K562 (cell line): ENCODE results near the gene SRGAP3. TPM values are rescaled to one million over a fixed set of nuclear protein-coding genes. Genes with fewer than 3 reads are reported as not detected.

Experiments
- ATAC-seq: fragments of 200-7000 bp; cut with Tn5 transposase; 3 replicates; pipeline ENCODE4 v1.9.1; 2020; ENCODE audit warnings: moderate library complexity
- BruUV-seq: library from RNA; stranded (reverse); fragments of 400-500 nt; replicated peaks from 2 replicates; lab custom pipeline; 2021; lab: Mats Ljungman, UMichigan
- CTCF ChIA-PET: fragments of 300-600 bp; formaldehyde crosslinking; extraction: SDS; loops from one replicate; lab custom pipeline; 2021; ENCODE audit warnings: low intra/inter-chr PET ratio; lab: Yijun Ruan, JAX
- POLR2A ChIA-PET: fragments of 300-600, 350-650 bp; sonication (Branson Sonifier 250); formaldehyde crosslinking; extraction: SDS; loops from one replicate; lab custom pipeline; 2021; ENCODE audit warnings: antibody characterized with exemption, inconsistent platforms; lab: Yijun Ruan, JAX
- DNase-seq, 4 experiments: peaks; one replicate each; pipeline versions ENCODE4 v3.0.0 to v3.0.0-alpha.2; 2011 to 2018; ENCODE audit warnings: low spot score in 3 of 4, mixed read lengths in 3 of 4; ENCODE audit errors: extremely low read depth in 1 of 4
- FAIRE-seq: peaks from 2 replicates; lab custom pipeline; 2011; peaks lifted over from hg19 to GRCh38; lab: Jason Lieb, UNC
- H2AFZ ChIP-seq: 2 replicates; pipeline ENCODE4 v1.6.0; 2011; ENCODE audit warnings: low read depth, low read length, control low read depth, inconsistent platforms
- H3K27ac ChIP-seq: fragments of 200-600 bp; 3 replicates; pipeline ENCODE4 v1.8.0; 2011; ENCODE audit warnings: low read depth, mild to moderate bottlenecking, control low read depth, inconsistent platforms, low read length, moderate library complexity, mixed read lengths; ENCODE audit errors: extremely low read depth
- H3K27me3 ChIP-seq, 2 experiments: fragments of 300-600 bp in 1 of 2; 2 replicates in 1 of 2; 3 replicates in 1 of 2; pipeline versions ENCODE4 v1.6.0 to v1.8.0; 2011; ENCODE audit warnings: inconsistent platforms in 2 of 2, low read length in 2 of 2, mild to moderate bottlenecking in 1 of 2, mixed read lengths in 1 of 2, moderate library complexity in 1 of 2; ENCODE audit not compliant: control insufficient read depth in 2 of 2, insufficient read depth in 2 of 2
- H3K36me3 ChIP-seq: fragments of 300-600 bp; 3 replicates; pipeline ENCODE4 v1.8.0; 2011; ENCODE audit warnings: mild to moderate bottlenecking, low read length, inconsistent platforms; ENCODE audit not compliant: control insufficient read depth, insufficient read depth
- H3K4me1 ChIP-seq, 2 experiments: fragments of 200-600 bp in 1 of 2; replicated peaks in 1 of 2; 2 replicates in 1 of 2; 3 replicates in 1 of 2; pipeline versions ENCODE4 v1.5.1 to v1.8.0; 2011; ENCODE audit warnings: inconsistent platforms in 2 of 2, low read length in 2 of 2, mild to moderate bottlenecking in 1 of 2, mixed read lengths in 1 of 2, moderate library complexity in 1 of 2; ENCODE audit not compliant: control insufficient read depth in 2 of 2, insufficient read depth in 2 of 2
- H3K4me2 ChIP-seq: 2 replicates; pipeline ENCODE4 v1.6.1; 2011; ENCODE audit warnings: low read length, control low read depth, inconsistent platforms, mixed read lengths; ENCODE audit not compliant: insufficient read depth
- H3K4me3 ChIP-seq: fragments of 200-600 bp; sonication (generic), shearing (Covaris generic); 2 replicates; pipeline ENCODE4 v1.5.1; 2016; ENCODE audit warnings: control low read depth, inconsistent platforms
- H3K79me2 ChIP-seq: fragments of 200-600 bp; 3 replicates; pipeline ENCODE4 v1.8.0; 2011; ENCODE audit warnings: low read length, inconsistent platforms; ENCODE audit not compliant: control insufficient read depth, insufficient read depth
- H3K9ac ChIP-seq, 2 experiments: 2 replicates each; pipeline versions ENCODE4 v1.6.0 to v1.6.1; 2011; ENCODE audit warnings: low read depth in 2 of 2, low read length in 2 of 2, control low read depth in 1 of 2, inconsistent platforms in 1 of 2, mild to moderate bottlenecking in 1 of 2, mixed read lengths in 1 of 2; ENCODE audit not compliant: insufficient read depth in 1 of 2
- H3K9me1 ChIP-seq: one replicate; pipeline ENCODE4 v1.6.0; 2011; ENCODE audit warnings: inconsistent platforms, mild to moderate bottlenecking, low read length, moderate library complexity; ENCODE audit not compliant: control insufficient read depth, insufficient read depth
- H3K9me3 ChIP-seq: replicated peaks from 2 replicates; pipeline ENCODE4 v1.5.1; 2011; ENCODE audit warnings: low read depth, low read length, inconsistent platforms; ENCODE audit not compliant: control insufficient read depth, insufficient read depth
- H4K20me1 ChIP-seq: replicated peaks from 2 replicates; pipeline ENCODE4 v1.6.1; 2011; ENCODE audit warnings: low read length, inconsistent platforms, mixed read lengths; ENCODE audit not compliant: control insufficient read depth, insufficient read depth
- CCAR2 ChIP-seq: fragments of 200-400 bp; formaldehyde crosslinking; IDR thresholded peaks from 2 replicates; pipeline ENCODE4 v1.6.1; 2017; ENCODE audit warnings: mild to moderate bottlenecking, low read depth, low read length
- CHD2 ChIP-seq: IDR thresholded peaks from 2 replicates; pipeline ENCODE4 v1.6.1; 2011; ENCODE audit warnings: low read depth, low read length
- EGR1 ChIP-seq: fragments of 450-650 bp; conservative IDR thresholded peaks from 2 replicates; pipeline ENCODE4 v1.6.1; 2017; ENCODE audit warnings: mild to moderate bottlenecking
- HEY1 ChIP-seq: fragments of 250-450 bp; sonication (Bioruptor Pico); IDR thresholded peaks from 2 replicates; pipeline ENCODE4 v1.5.0; 2020; ENCODE audit warnings: mild to moderate bottlenecking, moderate library complexity, borderline replicate concordance
- KDM5B ChIP-seq: fragments of 200-600 bp; sonication (generic); IDR thresholded peaks from 2 replicates; pipeline ENCODE4 v1.6.1; 2012; ENCODE audit warnings: low read depth, mild to moderate bottlenecking, moderate library complexity, low read length, control low read depth, inconsistent platforms; ENCODE audit not compliant: insufficient replicate concordance
- MCM7 ChIP-seq, 2 experiments: fragments of 450-650 bp; IDR thresholded peaks; 2 replicates each; pipeline ENCODE4 v1.6.1; 2016 to 2018
- MED1 ChIP-seq: sonication (generic); formaldehyde crosslinking; IDR thresholded peaks from 2 replicates; pipeline ENCODE4 v1.8.1; 2023; ENCODE audit warnings: missing genetic modification reagents, borderline replicate concordance
- MTA2 ChIP-seq: fragments of 450-650 bp; IDR thresholded peaks from 2 replicates; pipeline ENCODE4 v1.6.1; 2016; ENCODE audit warnings: low read depth
- SRSF9 ChIP-seq: fragments of 200-400 bp; formaldehyde crosslinking; IDR thresholded peaks from 2 replicates; pipeline ENCODE4 v1.6.1; 2017; ENCODE audit warnings: low read depth, low read length, borderline replicate concordance
- ZEB2 ChIP-seq: fragments of 450-650 bp; IDR thresholded peaks from 2 replicates; pipeline ENCODE4 v1.6.1; 2016
- ZNF695 ChIP-seq: fragments of 450-650 bp; formaldehyde crosslinking; IDR thresholded peaks from 2 replicates; pipeline ENCODE4 v1.4.0; 2020; ENCODE audit warnings: mild to moderate bottlenecking, moderate library complexity
- ZNF699 ChIP-seq: fragments of 250-450 bp; sonication (Bioruptor Pico); IDR thresholded peaks from 2 replicates; pipeline ENCODE4 v1.8.0; 2021; ENCODE audit warnings: mild to moderate bottlenecking, moderate library complexity; ENCODE audit not compliant: insufficient replicate concordance
- WGBS: fragments of 100-300 bp; shearing (Covaris generic); methylation state at CpG from one replicate; pipeline ENCODE4 v1.1.6; 2016; ENCODE audit warnings: low coverage, mixed read lengths; ENCODE audit not compliant: insufficient coverage; ENCODE audit errors: missing lambda C conversion rate; 5-methylcytosine and 5-hydroxymethylcytosine counted together
- in situ Hi-C: fragments of 300-500 bp; cut with MboI; formaldehyde crosslinking; loops from 4 replicates; pipeline ENCODE4 v1.15.0; 2018; ENCODE audit warnings: inconsistent platforms, mixed read lengths
- intact Hi-C: fragments of 100-400 bp; cut with micrococcal nuclease; formaldehyde crosslinking; loops from 2 replicates; pipeline ENCODE4 v1.14.2; 2022
- polyA plus RNA-seq, 8 experiments: library from polyadenylated mRNA; depleted of rRNA in 4 of 8; stranded (reverse) in 5 of 8; unstranded in 3 of 8; fragments of >200 nt; fragmentation: Nextera tagmentation in 2 of 8; fragmentation: Illumina TruSeq in 1 of 8; extraction: Ambion mirVana in 2 of 8; extraction: Trizol in 1 of 8; gene quantifications; 2 replicates each; pipeline versions ENCODE4 v1.2.1 to v1.2.3, GENCODE V29; 2011 to 2014; ENCODE audit warnings: inconsistent platforms in 1 of 8, missing spikeins in 1 of 8
- total RNA-seq, 7 experiments: library from RNA; depleted of rRNA in 6 of 7; stranded (reverse); fragments of >200 nt in 6 of 7; fragmentation: Illumina TruSeq in 2 of 7; extraction: Trizol in 2 of 7; gene quantifications; 2 replicates each; pipeline versions ENCODE4 v1.2.1 to v1.2.3, GENCODE V29; 2011 to 2021; ENCODE audit warnings: low replicate concordance in 1 of 7
- TF ChIP-seq, protein P1 (sequence below): fragments of 250-450 bp; sonication (Bioruptor Pico); IDR thresholded peaks from 2 replicates; pipeline ENCODE4 v1.8.0; 2022; ENCODE audit warnings: moderate library complexity, mild to moderate bottlenecking, inconsistent platforms
- TF ChIP-seq, protein P2 (sequence below): fragments of 250-450 bp; sonication (Bioruptor Pico); IDR thresholded peaks from 2 replicates; pipeline ENCODE4 v1.5.0; 2020; ENCODE audit warnings: mild to moderate bottlenecking, borderline replicate concordance
- TF ChIP-seq, protein P3 (sequence below): IDR thresholded peaks from 2 replicates; pipeline ENCODE4 v1.6.1; 2014; ENCODE audit warnings: antibody characterized with exemption

Gene SRGAP3
- total and polyA plus RNA-seq, 9 of the 15 experiments (the other 6 are each of a cell fraction or from before 2014, with no cell fraction given) = 0.11 to 0.85 (median 0.35) TPM; not detected in 2

DNA sequence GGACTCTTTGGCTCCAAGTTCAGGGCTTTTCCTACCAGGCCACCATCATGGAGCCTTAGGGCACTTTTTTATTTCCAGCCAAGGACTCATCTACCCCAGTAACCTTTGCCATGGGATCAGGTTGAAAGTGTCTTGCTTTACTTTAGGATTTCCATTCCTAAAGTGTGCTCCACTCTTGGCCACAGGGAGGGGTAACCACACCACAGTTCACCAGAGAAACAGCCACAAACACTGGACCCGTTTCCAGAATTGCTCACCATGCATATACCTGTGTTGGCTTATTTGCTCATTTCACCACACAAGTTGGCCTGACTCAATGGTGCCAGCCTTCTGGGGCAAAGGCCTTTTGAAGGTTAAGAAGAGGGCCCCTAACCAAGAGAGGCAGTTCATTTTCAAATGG lies 215.6 kb downstream of the SRGAP3 start (continued):
- TF ChIP-seq, protein P1, sequence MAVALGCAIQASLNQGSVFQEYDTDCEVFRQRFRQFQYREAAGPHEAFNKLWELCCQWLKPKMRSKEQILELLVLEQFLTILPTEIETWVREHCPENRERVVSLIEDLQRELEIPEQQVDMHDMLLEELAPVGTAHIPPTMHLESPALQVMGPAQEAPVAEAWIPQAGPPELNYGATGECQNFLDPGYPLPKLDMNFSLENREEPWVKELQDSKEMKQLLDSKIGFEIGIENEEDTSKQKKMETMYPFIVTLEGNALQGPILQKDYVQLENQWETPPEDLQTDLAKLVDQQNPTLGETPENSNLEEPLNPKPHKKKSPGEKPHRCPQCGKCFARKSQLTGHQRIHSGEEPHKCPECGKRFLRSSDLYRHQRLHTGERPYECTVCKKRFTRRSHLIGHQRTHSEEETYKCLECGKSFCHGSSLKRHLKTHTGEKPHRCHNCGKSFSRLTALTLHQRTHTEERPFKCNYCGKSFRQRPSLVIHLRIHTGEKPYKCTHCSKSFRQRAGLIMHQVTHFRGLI (CRISPR knock-in tag) = no peak
- TF ChIP-seq SRSF9 (no peak), CCAR2 (no peak), MCM7 (IDR thresholded peaks at IDR 0.05) (no peak)

DNA sequence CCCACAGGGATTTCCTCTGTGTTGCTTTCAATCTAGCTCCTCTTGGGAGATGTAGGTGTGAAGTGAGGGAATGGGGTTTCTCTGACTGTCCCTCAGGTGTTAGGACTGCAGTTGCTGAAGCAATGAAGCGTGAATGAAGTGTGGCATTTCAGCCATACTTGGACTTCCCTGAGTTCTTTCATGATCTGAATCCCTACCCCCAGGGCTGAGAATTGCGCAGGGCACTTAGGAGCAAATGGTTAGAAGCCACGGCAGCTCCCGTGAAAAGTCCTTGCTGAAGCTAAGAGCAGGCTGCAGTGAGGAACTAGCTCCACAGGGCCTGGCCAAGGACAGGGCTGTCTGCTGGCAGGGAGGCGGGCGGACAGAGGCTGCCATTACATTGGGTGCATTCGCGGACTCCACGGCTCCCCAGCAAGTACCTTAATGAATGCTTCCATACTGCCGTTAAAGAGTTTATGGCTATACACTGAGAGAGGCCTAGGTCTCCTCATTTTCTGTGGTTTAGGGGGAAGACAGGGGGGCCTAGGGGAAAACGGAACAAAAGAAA lies 217.1 kb downstream of the SRGAP3 start:
- Histone ChIP-seq H4K20me1 (no peaks in the 10 kb centered on the region), H3K4me2 (no peak overlapping the region), H3K36me3 (no peaks in the 10 kb centered on the region), H2AFZ (no peak overlapping the region), H3K4me1 (peaks cover 0 to under 1% of the 10 kb centered on the region in 2 experiments; a peak in 1 of 5 replicates), H3K4me3 (no peak overlapping the region), H3K27ac (no peak overlapping the region), H3K27me3 (peaks cover 6 to 48% of the 10 kb centered on the region in 2 experiments; a peak in 3 of 5 replicates), H3K9me3 (no peaks in the 10 kb centered on the region), H3K79me2 (no peaks in the 10 kb centered on the region), H3K9ac (no peak overlapping the region), H3K9me1 (no peaks in the 10 kb centered on the region)
- FAIRE-seq (no peak), DNase-seq (no peak), ATAC-seq (no peak)
- WGBS = 2% methylated on average over 11 of the region's 11 CpGs
- in situ Hi-C loops = no loop called here
- POLR2A ChIA-PET = interaction anchor here (0.8 kb wide), 1 partner anchor 16 kb away, joined by 4 read pairs; no protein-coding TSS in a partner anchor
- CTCF ChIA-PET = no interaction called here
- intact Hi-C loops = no loop called here
- BruUV-seq = no TSS peak
- TF ChIP-seq EGR1 = no peak
- TF ChIP-seq MTA2 = no peak
- TF ChIP-seq, protein P2, sequence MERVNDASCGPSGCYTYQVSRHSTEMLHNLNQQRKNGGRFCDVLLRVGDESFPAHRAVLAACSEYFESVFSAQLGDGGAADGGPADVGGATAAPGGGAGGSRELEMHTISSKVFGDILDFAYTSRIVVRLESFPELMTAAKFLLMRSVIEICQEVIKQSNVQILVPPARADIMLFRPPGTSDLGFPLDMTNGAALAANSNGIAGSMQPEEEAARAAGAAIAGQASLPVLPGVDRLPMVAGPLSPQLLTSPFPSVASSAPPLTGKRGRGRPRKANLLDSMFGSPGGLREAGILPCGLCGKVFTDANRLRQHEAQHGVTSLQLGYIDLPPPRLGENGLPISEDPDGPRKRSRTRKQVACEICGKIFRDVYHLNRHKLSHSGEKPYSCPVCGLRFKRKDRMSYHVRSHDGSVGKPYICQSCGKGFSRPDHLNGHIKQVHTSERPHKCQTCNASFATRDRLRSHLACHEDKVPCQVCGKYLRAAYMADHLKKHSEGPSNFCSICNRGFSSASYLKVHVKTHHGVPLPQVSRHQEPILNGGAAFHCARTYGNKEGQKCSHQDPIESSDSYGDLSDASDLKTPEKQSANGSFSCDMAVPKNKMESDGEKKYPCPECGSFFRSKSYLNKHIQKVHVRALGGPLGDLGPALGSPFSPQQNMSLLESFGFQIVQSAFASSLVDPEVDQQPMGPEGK (CRISPR knock-in tag) = no peak
- TF ChIP-seq ZEB2 = no peak
- TF ChIP-seq HEY1 = no peak
- no peak for TF ChIP-seq CHD2
- no peak for TF ChIP-seq ZNF695 (CRISPR knock-in tag)
- TF ChIP-seq, protein P3, sequence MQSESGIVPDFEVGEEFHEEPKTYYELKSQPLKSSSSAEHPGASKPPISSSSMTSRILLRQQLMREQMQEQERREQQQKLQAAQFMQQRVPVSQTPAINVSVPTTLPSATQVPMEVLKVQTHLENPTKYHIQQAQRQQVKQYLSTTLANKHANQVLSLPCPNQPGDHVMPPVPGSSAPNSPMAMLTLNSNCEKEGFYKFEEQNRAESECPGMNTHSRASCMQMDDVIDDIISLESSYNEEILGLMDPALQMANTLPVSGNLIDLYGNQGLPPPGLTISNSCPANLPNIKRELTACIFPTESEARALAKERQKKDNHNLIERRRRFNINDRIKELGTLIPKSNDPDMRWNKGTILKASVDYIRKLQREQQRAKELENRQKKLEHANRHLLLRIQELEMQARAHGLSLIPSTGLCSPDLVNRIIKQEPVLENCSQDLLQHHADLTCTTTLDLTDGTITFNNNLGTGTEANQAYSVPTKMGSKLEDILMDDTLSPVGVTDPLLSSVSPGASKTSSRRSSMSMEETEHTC = no peak
- TF ChIP-seq ZNF699 (CRISPR knock-in tag) = no peak
- no peak for TF ChIP-seq MED1 (CRISPR knock-in tag)
- no peak for TF ChIP-seq KDM5B
